SK-N-SH treated with all-trans-retinoic acid at 6 μM for 48 hours (cell line): ENCODE results near the gene A1CF.
"Not testable (repeated sequence)": the region's sequence is repeated elsewhere in the genome, so short reads cannot be mapped to it uniquely, and the experiment has no call there.

ENCODE experiments used
- ATAC-seq: fragments of 200-7000 bp; cut with Tn5 transposase; 3 replicates; pipeline ENCODE4 v1.9.1; 2020; ENCODE audit warnings: mild to moderate bottlenecking, moderate library complexity
- ARNTL ChIP-seq: fragments of 450-650 bp; formaldehyde crosslinking; IDR thresholded peaks from 2 replicates; pipeline ENCODE4 v1.5.0; 2020; ENCODE audit warnings: low read depth, mild to moderate bottlenecking, moderate library complexity, borderline replicate concordance
- BACH2 ChIP-seq: fragments of 250-450 bp; sonication (Bioruptor Pico); IDR thresholded peaks from 2 replicates; pipeline ENCODE4 v1.9.0; 2021; ENCODE audit warnings: mild to moderate bottlenecking, borderline replicate concordance
- CSDC2 ChIP-seq: fragments of 250-450 bp; sonication (Bioruptor Pico); IDR thresholded peaks from 2 replicates; pipeline ENCODE4 v1.5.0; 2020; ENCODE audit warnings: mild to moderate bottlenecking, moderate library complexity
- ESRRG ChIP-seq: fragments of 250-450 bp; sonication (Bioruptor Pico); IDR thresholded peaks from 2 replicates; pipeline ENCODE4 v1.6.1; 2021; ENCODE audit warnings: mild to moderate bottlenecking
- GLIS3 ChIP-seq: fragments of 250-450 bp; sonication (Bioruptor Pico); IDR thresholded peaks from 2 replicates; pipeline ENCODE4 v1.5.0; 2020; ENCODE audit warnings: mild to moderate bottlenecking, moderate library complexity
- ISL1 ChIP-seq: fragments of 250-450 bp; sonication (Bioruptor Pico); IDR thresholded peaks from 2 replicates; pipeline ENCODE4 v2.1.2; 2022; ENCODE audit warnings: mild to moderate bottlenecking, moderate library complexity
- OSR1 ChIP-seq: fragments of 250-450 bp; sonication (Bioruptor Pico); IDR thresholded peaks from 2 replicates; pipeline ENCODE4 v1.8.0; 2022; ENCODE audit warnings: moderate library complexity, mild to moderate bottlenecking, inconsistent platforms
- PATZ1 ChIP-seq: fragments of 250-450 bp; sonication (Bioruptor Pico); IDR thresholded peaks from 2 replicates; pipeline ENCODE4 v1.8.0; 2020; ENCODE audit warnings: mild to moderate bottlenecking, moderate library complexity, borderline replicate concordance
- POU6F1 ChIP-seq: fragments of 250-450 bp; sonication (Bioruptor Pico); IDR thresholded peaks from 2 replicates; pipeline ENCODE4 v1.8.0; 2021; ENCODE audit warnings: low read depth, mild to moderate bottlenecking, moderate library complexity, borderline replicate concordance
- RARB ChIP-seq: fragments of 250-450 bp; sonication (Bioruptor Pico); IDR thresholded peaks from 2 replicates; pipeline ENCODE4 v1.8.0; 2021; ENCODE audit warnings: mild to moderate bottlenecking, moderate library complexity
- SNAI2 ChIP-seq: fragments of 250-450 bp; sonication (Bioruptor Pico); IDR thresholded peaks from 2 replicates; pipeline ENCODE4 v1.5.0; 2020; ENCODE audit warnings: mild to moderate bottlenecking, moderate library complexity
- TCF4 ChIP-seq: fragments of 250-450 bp; sonication (Bioruptor Pico); IDR thresholded peaks from 2 replicates; pipeline ENCODE4 v1.8.0; 2021; ENCODE audit warnings: mild to moderate bottlenecking, moderate library complexity, borderline replicate concordance
- TOX ChIP-seq: fragments of 250-450 bp; sonication (Bioruptor Pico); IDR thresholded peaks from 2 replicates; pipeline ENCODE4 v1.8.0; 2021; ENCODE audit warnings: mild to moderate bottlenecking, moderate library complexity, borderline replicate concordance
- ZC3H10 ChIP-seq: fragments of 250-450 bp; sonication (Bioruptor Pico); IDR thresholded peaks from 2 replicates; pipeline ENCODE4 v1.5.1; 2021; ENCODE audit warnings: mild to moderate bottlenecking, moderate library complexity
- ZFP3 ChIP-seq: fragments of 250-450 bp; sonication (Bioruptor Pico); IDR thresholded peaks from 2 replicates; pipeline ENCODE4 v1.5.0; 2020; ENCODE audit warnings: mild to moderate bottlenecking, moderate library complexity
- ZFP30 ChIP-seq: fragments of 450-650 bp; formaldehyde crosslinking; IDR thresholded peaks from 2 replicates; pipeline ENCODE4 v1.5.0; 2022; ENCODE audit warnings: mild to moderate bottlenecking, moderate library complexity
- ZNF565 ChIP-seq: fragments of 450-650 bp; formaldehyde crosslinking; conservative IDR thresholded peaks from 2 replicates; pipeline ENCODE4 v1.5.0; 2020; ENCODE audit warnings: low read depth, mild to moderate bottlenecking, moderate library complexity
- ZNF70 ChIP-seq: fragments of 450-650 bp; formaldehyde crosslinking; IDR thresholded peaks from 2 replicates; pipeline ENCODE4 v1.5.0; 2020; ENCODE audit warnings: mild to moderate bottlenecking, moderate library complexity
- ZNF8 ChIP-seq: fragments of 450-650 bp; formaldehyde crosslinking; IDR thresholded peaks from 2 replicates; pipeline ENCODE4 v1.5.0; 2020; ENCODE audit warnings: mild to moderate bottlenecking, moderate library complexity
- TF ChIP-seq, protein P1 (sequence below): fragments of 250-450 bp; sonication (Bioruptor Pico); IDR thresholded peaks from 2 replicates; pipeline ENCODE4 v1.5.1; 2020; ENCODE audit warnings: low read depth, mild to moderate bottlenecking, moderate library complexity

A1CF gene

DNA sequence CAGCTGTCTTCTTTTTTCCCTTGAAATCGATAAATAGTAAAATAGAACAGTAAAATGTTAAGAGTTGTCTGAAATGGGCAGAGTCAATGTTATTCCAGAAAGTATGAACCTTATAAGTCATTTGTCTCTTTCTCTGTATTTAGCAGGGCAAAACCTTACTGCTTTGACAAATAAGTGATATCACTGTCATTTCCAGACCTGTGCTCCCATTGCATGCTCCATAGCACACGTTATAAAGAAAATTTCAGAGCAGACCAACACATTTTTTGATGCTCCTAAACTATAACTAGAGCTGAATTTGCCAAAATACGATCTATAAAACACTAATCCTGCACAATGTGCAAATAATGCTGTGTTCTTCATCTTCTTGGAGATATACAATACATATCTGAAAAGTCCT, 1.1 kb downstream of the A1CF start:
- ATAC-seq: no peak
- TF ChIP-seq ESRRG: no peak
- no peak for TF ChIP-seq TOX
- TF ChIP-seq, protein P1, sequence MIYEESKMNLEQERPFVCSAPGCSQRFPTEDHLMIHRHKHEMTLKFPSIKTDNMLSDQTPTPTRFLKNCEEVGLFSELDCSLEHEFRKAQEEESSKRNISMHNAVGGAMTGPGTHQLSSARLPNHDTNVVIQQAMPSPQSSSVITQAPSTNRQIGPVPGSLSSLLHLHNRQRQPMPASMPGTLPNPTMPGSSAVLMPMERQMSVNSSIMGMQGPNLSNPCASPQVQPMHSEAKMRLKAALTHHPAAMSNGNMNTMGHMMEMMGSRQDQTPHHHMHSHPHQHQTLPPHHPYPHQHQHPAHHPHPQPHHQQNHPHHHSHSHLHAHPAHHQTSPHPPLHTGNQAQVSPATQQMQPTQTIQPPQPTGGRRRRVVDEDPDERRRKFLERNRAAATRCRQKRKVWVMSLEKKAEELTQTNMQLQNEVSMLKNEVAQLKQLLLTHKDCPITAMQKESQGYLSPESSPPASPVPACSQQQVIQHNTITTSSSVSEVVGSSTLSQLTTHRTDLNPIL (CRISPR knock-in tag): no peak
- TF ChIP-seq ZNF565 (CRISPR knock-in tag): no peak
- TF ChIP-seq PATZ1 (CRISPR knock-in tag): no peak
- no peak for TF ChIP-seq BACH2 (CRISPR knock-in tag)
- no peak for TF ChIP-seq ISL1
- no peak for TF ChIP-seq ZNF70 (CRISPR knock-in tag)
- no peak for TF ChIP-seq ARNTL
- TF ChIP-seq GLIS3 (CRISPR knock-in tag): no peak
- TF ChIP-seq RARB (CRISPR knock-in tag): no peak
- TF ChIP-seq ZFP30: no peak
- no peak for TF ChIP-seq SNAI2
- TF ChIP-seq OSR1 (CRISPR knock-in tag): no peak
- TF ChIP-seq POU6F1 (CRISPR knock-in tag): no peak
- no peak for TF ChIP-seq ZFP3 (CRISPR knock-in tag)
- no peak for TF ChIP-seq TCF4 (CRISPR knock-in tag)

GRCh38 chr10:50883629-50884028, 1.8 kb downstream of the A1CF start:
- TF ChIP-seq SNAI2 (no peak), ZC3H10 (CRISPR knock-in tag) (no peak)
- ATAC-seq: no peak

GRCh38 chr10:50882540-50882983, 2.9 kb downstream of the A1CF start:
- no peak for ATAC-seq
- TF ChIP-seq TCF4 (CRISPR knock-in tag): no peak
- TF ChIP-seq ZFP30: no peak
- TF ChIP-seq ARNTL: no peak
- no peak for TF ChIP-seq GLIS3 (CRISPR knock-in tag)
- no peak for TF ChIP-seq CSDC2 (CRISPR knock-in tag)
- TF ChIP-seq ZNF8: no peak
- no peak for TF ChIP-seq ZNF565 (CRISPR knock-in tag)
- TF ChIP-seq PATZ1 (CRISPR knock-in tag): no peak

- ATAC-seq: not testable (repeated sequence)
These were observed 4.4 kb downstream of the A1CF start for GRCh38 chr10:50881046-50881445.

DNA sequence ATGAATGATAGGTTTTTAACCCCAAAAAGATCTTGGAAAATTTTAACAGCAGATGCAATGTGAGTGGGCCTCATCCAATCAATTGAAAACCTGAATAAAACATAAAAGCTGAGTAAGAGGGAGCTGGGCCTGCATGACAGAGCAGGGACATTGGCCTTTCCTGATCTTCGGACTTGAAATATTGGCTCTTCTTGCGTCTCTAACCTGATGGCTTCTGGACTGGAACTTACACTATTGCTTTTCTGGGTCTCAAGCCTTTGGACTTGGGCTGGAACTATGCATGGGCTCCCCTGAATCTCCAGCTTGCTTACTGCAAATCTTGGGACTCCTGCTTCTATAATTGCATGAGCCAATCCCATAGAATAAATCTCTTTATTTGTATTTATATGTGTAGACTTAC, 9.0 kb downstream of the A1CF start:
- TF ChIP-seq ZNF565 (CRISPR knock-in tag) (no peak), ISL1 (no peak), BACH2 (CRISPR knock-in tag) (no peak), SNAI2 (no peak), CSDC2 (CRISPR knock-in tag) (no peak), TCF4 (CRISPR knock-in tag) (no peak), OSR1 (CRISPR knock-in tag) (no peak), ARNTL (no peak), POU6F1 (CRISPR knock-in tag) (no peak)
- no peak for ATAC-seq
